Mucosa of rectum (tissue), 2 donors: ENCODE data around the gene DNAJC7.

Source experiments
- H3K27ac ChIP-seq, 2 donors: one replicate each; pipeline ENCODE4 v1.7.0; 2013; ENCODE audit warnings: inconsistent platforms in 2 of 2, low read depth in 2 of 2, low read length in 2 of 2
- H3K27me3 ChIP-seq, 2 donors: one replicate each; pipeline ENCODE4 v1.7.0; 2013; ENCODE audit warnings: low read length in 2 of 2; ENCODE audit not compliant: control insufficient read depth in 2 of 2, insufficient read depth in 2 of 2
- H3K36me3 ChIP-seq, 2 donors: one replicate each; pipeline ENCODE4 v1.7.0; 2013; ENCODE audit warnings: low read length in 2 of 2; ENCODE audit not compliant: control insufficient read depth in 2 of 2, insufficient read depth in 2 of 2
- H3K4me1 ChIP-seq, 2 donors: one replicate each; pipeline ENCODE4 v1.7.0; 2013; ENCODE audit warnings: low read length in 2 of 2, mild to moderate bottlenecking in 1 of 2; ENCODE audit not compliant: control insufficient read depth in 2 of 2, insufficient read depth in 2 of 2
- H3K4me3 ChIP-seq, 2 donors: one replicate each; pipeline ENCODE4 v1.7.0; 2013; ENCODE audit warnings: low read length in 2 of 2
- H3K9ac ChIP-seq, 2 donors: one replicate each; pipeline ENCODE4 v1.7.0; 2013; ENCODE audit warnings: low read length in 2 of 2, low read depth in 1 of 2, mild to moderate bottlenecking in 1 of 2
- H3K9me3 ChIP-seq, 2 donors: one replicate each; pipeline ENCODE4 v1.7.0; 2013; ENCODE audit warnings: low read length in 2 of 2; ENCODE audit not compliant: control insufficient read depth in 2 of 2
- donor health status: healthy.
- donor health status: Normal muscosa, but diverticular disease.

The DNAJC7 gene

GRCh38 chr17:41982026-41982760 is 35.0 kb downstream of the DNAJC7 start:
- Histone ChIP-seq H3K4me3 (no peak overlapping the region), H3K4me1 (peaks cover 5 to 11% of the 10 kb centered on the region in 2 donors), H3K36me3 (peaks cover 52 to 60% of the 10 kb centered on the region in 2 donors), H3K9ac (no peak overlapping the region), H3K27me3 (no peaks in the 10 kb centered on the region), H3K9me3 (no peaks in the 10 kb centered on the region), H3K27ac (no peak overlapping the region)

DNA sequence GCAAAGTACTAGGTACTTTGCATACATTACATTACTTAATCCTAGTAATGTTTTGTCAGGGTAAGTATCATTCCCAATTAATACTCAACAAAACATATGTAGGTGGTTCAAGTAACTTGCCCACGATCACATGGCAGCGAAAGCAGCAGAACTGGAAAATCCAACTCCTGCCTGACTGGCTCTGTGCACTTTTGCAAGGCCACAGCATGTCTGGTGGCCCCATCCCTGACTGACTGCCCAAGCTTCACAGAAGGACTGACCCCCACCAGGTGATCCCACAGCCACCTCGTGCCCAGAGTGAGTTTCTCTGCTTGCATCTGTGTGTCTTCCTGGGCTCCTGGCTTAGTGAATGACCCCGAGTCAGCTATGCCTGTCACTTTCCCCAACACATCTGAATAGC is 39.2 kb downstream of the DNAJC7 start:
- H3K36me3 ChIP-seq, result peaks cover 68 to 73% of the 10 kb centered on the region in 2 donors

GRCh38 chr17:41976142-41976768 is 41.0 kb downstream of the DNAJC7 start:
- no peaks in the 10 kb centered on the region for H3K9me3 ChIP-seq
- no peaks in the 10 kb centered on the region for H3K27me3 ChIP-seq
- no peak overlapping the region for H3K9ac ChIP-seq
- H3K36me3 ChIP-seq, result peaks cover 70 to 74% of the 10 kb centered on the region in 2 donors
- H3K4me1 ChIP-seq, result peaks cover 8 to 11% of the 10 kb centered on the region in 2 donors
- H3K27ac ChIP-seq, result no peak overlapping the region
- no peak overlapping the region for H3K4me3 ChIP-seq

More for the DNA sequence above, 39.2 kb downstream of the DNAJC7 start:
- Histone ChIP-seq H3K4me1 (peaks cover 8 to 11% of the 10 kb centered on the region in 2 donors), H3K4me3 (no peak overlapping the region), H3K27ac (no peak overlapping the region), H3K9me3 (no peaks in the 10 kb centered on the region), H3K9ac (no peak overlapping the region), H3K27me3 (no peaks in the 10 kb centered on the region)

- Histone ChIP-seq H3K36me3 (peaks cover 68 to 76% of the 10 kb centered on the region in 2 donors), H3K9ac (no peak overlapping the region), H3K4me1 (peaks cover 8 to 11% of the 10 kb centered on the region in 2 donors), H3K27ac (no peak overlapping the region), H3K27me3 (no peaks in the 10 kb centered on the region), H3K4me3 (no peak overlapping the region), H3K9me3 (no peaks in the 10 kb centered on the region)
These were observed 41.8 kb downstream of the DNAJC7 start for GRCh38 chr17:41975099-41976083.

- no peak overlapping the region for H3K27ac ChIP-seq
- H3K27me3 ChIP-seq, result no peaks in the 10 kb centered on the region
- no peaks in the 10 kb centered on the region for H3K9me3 ChIP-seq
- H3K9ac ChIP-seq, result no peak overlapping the region
- no peak overlapping the region for H3K4me3 ChIP-seq
- peaks cover 65 to 74% of the 10 kb centered on the region in 2 donors for H3K36me3 ChIP-seq
- peaks cover 8 to 11% of the 10 kb centered on the region in 2 donors for H3K4me1 ChIP-seq
These were observed 42.6 kb downstream of the DNAJC7 start for GRCh38 chr17:41974658-41975057.

- Histone ChIP-seq H3K9ac (no peak overlapping the region), H3K4me1 (peaks cover 8 to 11% of the 10 kb centered on the region in 2 donors), H3K27me3 (no peaks in the 10 kb centered on the region), H3K36me3 (peaks cover 65 to 76% of the 10 kb centered on the region in 2 donors), H3K4me3 (no peak overlapping the region), H3K9me3 (no peaks in the 10 kb centered on the region), H3K27ac (no peak overlapping the region)
These were observed 43.2 kb downstream of the DNAJC7 start for GRCh38 chr17:41974031-41974430.

DNA sequence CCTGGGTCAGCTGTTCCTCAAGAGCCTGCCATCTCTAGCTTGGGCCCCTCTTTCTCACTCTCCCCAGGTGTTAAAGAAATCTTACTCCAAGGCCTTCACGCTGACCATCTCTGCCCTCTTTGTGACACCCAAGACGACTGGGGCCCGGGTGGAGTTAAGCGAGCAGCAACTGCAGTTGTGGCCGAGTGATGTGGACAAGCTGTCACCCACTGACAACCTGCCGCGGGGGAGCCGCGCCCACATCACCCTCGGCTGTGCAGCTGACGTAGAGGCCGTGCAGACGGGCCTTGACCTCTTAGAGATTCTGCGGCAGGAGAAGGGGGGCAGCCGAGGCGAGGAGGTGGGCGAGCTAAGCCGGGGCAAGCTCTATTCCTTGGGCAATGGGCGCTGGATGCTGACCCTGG is 43.8 kb downstream of the DNAJC7 start:
- peak overlapping the region in 1 of 2 donors; percentile 16 for H3K27ac ChIP-seq
- H3K27me3 ChIP-seq, result no peaks in the 10 kb centered on the region
- peaks cover 70 to 80% of the 10 kb centered on the region in 2 donors for H3K36me3 ChIP-seq
- no peaks in the 10 kb centered on the region for H3K9me3 ChIP-seq
- H3K4me3 ChIP-seq, result no peak overlapping the region
- peaks cover 8 to 11% of the 10 kb centered on the region in 2 donors for H3K4me1 ChIP-seq
- H3K9ac ChIP-seq, result no peak overlapping the region

GRCh38 chr17:41972571-41973407 is 44.5 kb downstream of the DNAJC7 start:
- H3K27ac ChIP-seq, result no peak overlapping the region
- peaks cover 66 to 77% of the 10 kb centered on the region in 2 donors for H3K36me3 ChIP-seq
- H3K9ac ChIP-seq, result no peak overlapping the region
- H3K27me3 ChIP-seq, result no peaks in the 10 kb centered on the region
- H3K4me3 ChIP-seq, result no peak overlapping the region
- no peaks in the 10 kb centered on the region for H3K9me3 ChIP-seq
- peaks cover 6% of the 10 kb centered on the region in 2 donors for H3K4me1 ChIP-seq

GRCh38 chr17:41971721-41972523 is 45.3 kb downstream of the DNAJC7 start:
- Histone ChIP-seq H3K9ac (no peak overlapping the region), H3K4me1 (peaks cover 6 to 11% of the 10 kb centered on the region in 2 donors), H3K36me3 (peaks cover 59 to 68% of the 10 kb centered on the region in 2 donors), H3K4me3 (no peak overlapping the region), H3K9me3 (no peaks in the 10 kb centered on the region), H3K27me3 (no peaks in the 10 kb centered on the region), H3K27ac (no peak overlapping the region)
